ENCODE data around the gene PLEKHA6.
"Not testable (repeated sequence)": the region's sequence is repeated elsewhere in the genome, so short reads cannot be mapped to it uniquely, and the experiment has no call there.

PLEKHA6 gene

DNA sequence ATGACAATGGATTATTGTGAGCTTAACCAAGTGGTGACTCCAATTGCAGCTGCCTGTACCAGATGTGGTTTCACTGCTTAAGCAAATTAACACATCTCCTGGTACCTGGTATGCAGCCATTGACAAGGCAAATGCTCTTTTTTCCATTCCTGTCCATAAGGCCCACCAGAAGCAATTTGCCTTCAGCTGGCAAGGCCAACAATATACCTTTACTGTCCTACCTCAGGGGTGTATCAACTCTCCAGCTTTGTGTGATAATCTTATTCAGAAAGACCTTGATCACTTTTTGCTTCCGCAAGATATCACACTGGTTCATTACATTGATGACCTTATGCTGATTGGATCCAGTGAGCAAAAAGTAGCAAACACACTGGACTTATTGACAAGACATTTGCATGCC lies 122.2 kb downstream of the PLEKHA6 start:
- DNase-seq (ENCODE audit: low spot score): not testable (repeated sequence)

DNA sequence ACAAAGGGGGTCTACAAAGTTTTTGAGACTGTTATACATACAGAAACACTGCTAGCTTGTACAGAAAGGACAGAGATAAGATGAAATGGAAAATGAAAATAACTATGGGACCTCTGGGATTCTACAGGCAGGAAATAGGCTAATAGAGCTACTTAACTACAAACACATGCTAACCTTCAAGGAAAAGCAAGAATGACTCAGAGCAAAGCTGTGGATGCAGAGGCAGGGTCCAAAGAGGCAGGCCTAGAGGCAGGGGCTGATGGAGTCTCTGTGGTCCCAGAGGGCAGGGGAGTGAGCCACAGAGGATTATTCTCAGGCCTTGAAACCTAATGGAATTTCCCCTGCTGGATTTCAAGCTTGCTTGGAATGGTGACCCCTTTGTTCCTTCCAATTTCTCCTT lies 127.2 kb downstream of the PLEKHA6 start:
- DNase-seq (ENCODE audit: low spot score): no peak

DNA sequence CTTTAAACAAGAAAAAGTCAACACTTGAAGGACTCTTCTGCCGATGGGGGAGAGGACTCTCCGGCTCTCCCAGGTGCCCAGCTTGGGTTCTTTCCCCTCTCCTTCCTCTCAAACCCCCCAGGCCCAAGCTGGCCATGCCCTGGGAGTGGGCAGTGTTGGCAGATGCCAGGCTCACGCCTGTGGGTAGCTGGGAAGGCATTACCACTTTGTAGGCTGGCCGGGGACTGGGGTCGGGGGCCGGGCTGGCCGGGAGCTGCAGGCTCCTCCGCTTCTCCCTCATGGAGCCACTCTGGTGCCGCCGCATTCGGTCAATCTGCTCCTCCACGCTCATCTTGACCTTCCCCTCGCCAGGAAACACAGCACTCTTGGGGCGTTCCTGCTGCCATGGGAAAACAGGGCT lies 129.5 kb downstream of the PLEKHA6 start:
- DNase-seq (ENCODE audit: low spot score): no peak

DNA sequence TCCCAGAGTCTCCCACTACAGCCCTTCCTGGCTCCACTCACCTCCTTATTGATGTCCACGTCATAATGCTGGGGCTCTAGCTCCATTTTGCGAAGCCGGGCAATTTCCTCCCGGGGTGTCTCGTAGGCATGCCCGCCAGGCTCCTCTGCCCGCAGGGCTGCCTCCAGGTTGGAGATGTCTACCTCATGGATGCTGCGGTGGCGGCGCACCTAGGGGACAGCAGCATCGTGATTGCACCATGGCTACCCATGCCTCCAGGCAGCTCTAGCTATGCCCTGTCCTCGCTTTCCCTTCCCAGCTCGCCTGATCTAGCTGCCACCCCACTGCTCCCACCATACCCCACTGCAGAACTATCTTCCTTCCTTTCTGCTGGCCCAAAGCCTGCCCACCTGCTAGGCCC lies 130.8 kb downstream of the PLEKHA6 start:
- no peak for DNase-seq (ENCODE audit: low spot score)

DNA sequence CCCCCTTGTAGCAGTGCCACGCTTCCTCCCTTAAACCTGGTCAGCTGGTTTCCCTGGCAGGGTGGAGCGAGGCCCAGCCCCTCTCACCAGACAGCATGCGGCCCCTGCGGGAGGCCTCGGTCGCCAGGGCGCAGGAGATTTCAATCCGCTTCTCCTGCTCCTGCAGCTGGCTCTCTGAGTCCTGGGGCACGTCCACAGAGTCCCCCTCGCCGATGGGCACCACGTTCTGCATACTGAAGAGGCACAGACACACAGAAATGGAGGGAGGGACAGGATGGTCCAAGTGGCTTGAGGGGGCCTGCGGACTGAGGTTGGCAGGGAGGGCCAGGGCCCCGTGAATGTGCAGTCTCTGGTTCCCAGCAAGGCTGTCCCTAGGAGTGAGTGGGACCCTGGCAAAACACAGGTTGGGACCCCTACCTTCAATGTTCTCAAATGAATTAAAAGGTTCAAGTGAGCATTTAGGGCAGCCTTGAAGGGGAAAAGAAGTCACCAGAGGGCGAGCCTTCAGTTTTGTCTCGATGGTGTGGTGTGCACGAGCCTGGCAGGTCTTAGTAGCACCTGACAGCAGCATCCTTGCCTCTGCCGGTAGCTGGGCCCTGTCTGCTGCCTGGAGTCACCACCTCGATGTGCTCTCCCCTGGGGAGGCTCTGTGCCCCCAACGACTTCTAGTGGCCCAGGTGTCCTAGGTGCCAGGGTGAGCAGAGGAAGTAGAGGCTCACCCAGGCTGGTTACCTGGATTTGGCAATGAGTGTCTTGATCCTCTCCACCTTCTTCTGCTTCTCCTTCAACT lies 131.5 kb downstream of the PLEKHA6 start:
- no peak for DNase-seq (ENCODE audit: low spot score)

DNA sequence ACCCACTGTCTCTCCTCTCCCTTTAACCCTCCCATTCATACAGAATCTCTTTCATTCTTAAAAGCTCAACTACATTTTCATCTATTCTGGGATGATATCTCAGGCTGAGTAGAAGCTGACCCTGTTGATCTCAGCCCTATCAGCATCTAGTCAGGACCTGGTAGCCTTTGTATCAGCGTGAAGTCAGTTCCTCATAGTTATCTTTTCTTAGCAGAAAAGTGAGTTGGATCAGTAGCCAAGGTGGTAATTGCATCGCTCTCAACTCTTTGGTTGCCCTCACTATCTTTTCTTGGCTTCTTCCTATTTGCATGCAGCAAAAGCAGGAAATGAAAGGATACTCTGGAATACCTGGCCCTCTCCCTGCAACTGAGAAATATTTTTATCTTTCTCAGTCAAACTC lies 132.4 kb downstream of the PLEKHA6 start:
- DNase-seq (ENCODE audit: low spot score): no peak

DNA sequence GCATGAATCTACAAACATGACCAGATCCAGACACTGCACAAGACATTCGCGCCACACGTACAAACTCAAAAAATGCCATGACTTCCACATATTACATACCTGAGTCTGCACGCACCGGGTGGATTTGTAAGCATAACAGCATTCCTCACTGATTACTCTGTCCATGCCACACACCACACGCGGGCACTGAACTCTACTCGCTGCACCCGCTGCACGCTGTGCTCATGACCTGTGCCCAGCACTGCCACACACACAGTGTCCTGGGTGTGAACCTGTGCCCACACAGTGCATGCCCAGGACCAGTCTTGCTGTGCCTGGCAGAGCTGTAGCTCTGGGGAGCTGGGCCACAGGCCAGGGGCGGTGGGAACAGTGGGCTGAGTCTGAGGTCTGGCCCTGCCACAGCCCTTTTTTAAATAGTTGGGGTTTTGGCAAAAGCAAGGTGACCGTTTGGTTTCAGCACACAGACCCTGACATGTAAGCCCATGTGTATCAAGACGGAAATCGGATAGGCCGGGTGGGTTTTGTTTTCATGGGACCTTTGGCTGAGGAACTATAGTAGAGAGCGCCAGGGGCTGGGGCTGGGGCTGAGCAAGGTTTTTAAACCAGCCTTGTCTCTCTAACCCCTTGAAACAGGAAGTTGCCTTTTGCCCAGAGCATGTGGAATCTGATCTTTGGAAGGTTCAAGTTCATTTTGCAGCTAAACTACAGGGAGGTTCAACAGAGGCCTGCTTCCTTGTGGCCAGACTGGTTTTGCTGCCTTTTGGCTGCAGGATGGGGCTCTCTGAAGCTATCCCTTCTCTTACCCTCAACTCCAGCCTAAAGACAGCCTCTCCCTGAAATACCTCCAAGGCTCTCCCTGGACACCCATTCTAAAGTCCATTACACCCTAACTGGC lies 133.6 kb downstream of the PLEKHA6 start:
- DNase-seq (ENCODE audit: low spot score): no peak

DNA sequence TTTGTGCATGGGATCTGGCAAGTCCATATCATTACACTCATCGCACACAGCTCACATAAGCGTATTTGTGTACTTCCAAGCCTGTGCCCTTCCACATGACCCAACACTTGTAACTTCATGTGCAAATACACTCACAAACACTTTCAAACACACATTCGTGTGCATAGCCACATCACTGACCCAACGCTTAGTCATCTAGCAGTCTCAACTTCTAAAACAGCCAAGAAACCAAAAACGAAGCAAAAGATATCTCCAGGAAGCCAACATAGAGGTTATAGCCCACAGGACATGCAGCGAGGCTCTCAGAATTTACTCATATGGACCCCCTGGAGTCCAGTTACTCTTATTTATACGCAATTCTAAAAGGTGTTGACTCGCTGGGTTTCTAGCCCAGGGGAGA lies 135.1 kb downstream of the PLEKHA6 start:
- no peak for DNase-seq (ENCODE audit: low spot score)

DNA sequence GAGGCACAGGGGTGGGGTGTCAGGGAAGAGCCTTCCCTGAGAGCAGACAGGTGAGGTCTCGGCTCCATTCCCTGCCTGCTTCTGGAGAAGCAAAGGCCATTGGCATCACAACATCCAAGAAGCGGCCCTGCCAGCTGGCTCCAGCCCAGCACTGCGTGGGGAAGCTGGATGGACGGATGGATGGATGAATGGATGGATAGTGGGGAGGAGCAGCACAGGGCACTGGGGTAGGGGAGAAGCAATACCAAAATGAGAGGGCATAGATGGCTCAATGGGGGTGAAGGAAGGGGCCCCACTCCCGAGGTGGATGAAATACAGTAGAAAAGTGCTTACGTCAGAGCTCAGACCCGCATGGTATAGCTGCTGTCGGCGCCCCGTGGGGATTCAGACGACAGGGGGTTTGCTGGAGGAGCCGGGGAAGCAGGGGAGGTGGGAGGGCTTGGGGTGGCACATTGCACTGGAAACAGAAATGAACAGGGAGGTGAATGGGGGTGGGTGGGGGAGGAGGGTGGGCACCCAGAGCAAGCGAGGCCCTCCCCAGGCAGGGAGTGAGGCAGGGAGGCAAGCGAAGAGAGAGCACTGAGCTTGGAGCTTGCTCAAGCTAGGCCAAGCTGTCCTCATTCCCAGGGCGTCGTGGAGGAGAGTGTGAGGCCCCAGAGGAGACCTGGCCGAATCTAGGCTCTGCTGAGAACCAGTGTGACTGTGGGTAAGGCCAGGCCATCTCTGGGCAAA lies 136.4 kb downstream of the PLEKHA6 start:
- DNase-seq (ENCODE audit: low spot score): no peak

DNA sequence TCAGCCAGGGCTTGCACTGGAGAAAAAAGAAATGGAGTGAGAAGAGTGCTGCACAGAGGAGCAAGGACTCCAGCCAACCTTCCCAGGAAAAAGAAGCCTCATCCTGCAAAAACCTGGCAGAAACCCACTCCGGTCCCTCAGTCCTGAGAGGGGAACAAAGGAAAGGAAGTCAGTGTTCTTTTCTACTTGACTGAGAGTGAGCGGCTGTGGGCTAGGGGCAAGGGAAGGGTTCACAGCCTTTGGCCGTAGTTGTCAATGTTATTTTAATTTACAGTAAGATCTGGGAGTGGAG lies 137.0 kb downstream of the PLEKHA6 start:
- no peak for DNase-seq (ENCODE audit: low spot score)

DNA sequence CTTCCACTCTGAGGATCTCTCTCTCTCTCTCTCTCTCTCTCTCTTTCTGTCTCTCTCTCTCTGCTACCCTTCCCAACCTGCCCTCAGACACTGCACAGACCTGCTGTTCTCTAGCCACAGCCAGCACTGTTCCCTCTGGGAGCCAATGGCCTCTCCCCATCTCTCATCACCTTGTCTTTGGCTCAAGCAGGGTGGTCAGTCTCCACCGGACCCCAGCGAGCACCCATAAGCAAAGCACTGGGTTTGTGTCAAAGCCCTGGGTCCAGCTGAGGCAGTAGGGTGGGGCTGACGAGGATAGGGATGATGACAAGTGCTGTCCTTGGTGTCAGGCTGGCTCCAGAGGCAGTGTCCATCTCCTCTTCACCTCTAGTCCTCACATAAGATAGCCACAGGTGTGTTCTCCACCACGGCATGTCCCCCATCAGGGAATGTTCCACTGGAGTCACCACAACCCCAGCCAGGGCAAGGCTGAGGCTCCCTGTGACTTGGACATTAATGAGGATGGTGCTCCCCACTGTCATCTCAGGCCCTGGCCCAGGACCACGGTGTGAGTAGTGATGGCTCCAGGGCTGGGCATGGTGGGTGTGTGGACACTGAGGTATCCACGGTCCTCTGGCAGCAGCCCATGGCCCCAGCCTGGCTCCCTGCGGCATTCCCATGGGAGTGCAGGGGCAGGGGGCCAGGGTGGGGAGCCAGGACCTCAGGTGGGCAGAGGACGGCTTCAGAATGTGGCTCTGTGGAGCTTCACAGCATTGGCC lies 137.5 kb downstream of the PLEKHA6 start:
- no peak for DNase-seq (ENCODE audit: low spot score)

DNA sequence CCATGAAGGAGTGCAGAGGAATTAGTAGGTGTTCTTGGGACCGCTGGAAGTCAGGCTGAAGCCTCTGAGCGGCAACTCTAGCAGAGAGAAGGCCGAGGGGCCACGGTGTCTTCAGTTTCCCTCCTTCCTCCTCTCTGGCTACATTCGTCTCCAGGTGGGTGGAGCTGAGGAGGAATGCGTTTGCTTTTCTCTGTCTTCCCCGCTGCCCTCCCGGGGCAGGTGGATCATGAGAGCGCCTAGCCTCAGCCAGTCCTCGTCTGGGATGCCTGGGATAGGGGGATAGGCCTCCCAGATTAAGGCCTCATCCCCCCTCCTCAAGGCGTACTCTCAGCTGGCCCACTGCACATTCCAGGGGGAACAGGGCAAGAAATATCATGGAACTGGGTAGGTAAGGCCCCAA lies 138.5 kb downstream of the PLEKHA6 start:
- no peak for DNase-seq (ENCODE audit: low spot score)

DNA sequence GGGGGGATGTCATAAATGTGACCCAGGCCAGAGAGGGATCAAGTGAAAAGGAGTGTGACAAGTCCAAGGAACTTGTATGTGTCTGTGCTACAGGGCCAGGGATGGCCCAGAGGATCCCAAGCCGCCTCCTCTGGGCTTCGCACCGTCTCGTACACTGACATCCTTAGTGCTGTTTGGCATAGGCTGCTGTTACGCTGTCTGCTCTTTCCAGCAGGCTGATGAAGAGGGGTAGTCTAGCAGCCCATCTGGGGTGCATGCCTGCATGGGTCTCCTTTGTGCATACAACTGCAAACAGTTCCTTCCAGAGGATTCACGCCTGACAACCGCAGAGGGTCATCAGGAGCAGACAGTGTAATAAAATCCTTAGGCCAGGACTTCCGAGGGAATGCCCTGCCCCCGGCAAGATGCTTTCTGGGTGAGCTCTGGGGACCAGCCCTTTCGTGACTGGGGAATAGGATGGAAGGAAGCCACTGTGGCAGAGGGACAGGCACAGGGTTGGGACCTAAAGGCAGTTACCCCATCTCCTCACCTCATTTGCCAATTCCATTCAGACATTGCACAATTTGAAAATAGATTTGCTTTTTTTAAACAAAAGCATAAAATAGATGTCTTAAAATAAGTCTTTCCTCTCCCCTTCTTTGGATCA lies 139.6 kb downstream of the PLEKHA6 start:
- no peak for DNase-seq (ENCODE audit: low spot score)

DNA sequence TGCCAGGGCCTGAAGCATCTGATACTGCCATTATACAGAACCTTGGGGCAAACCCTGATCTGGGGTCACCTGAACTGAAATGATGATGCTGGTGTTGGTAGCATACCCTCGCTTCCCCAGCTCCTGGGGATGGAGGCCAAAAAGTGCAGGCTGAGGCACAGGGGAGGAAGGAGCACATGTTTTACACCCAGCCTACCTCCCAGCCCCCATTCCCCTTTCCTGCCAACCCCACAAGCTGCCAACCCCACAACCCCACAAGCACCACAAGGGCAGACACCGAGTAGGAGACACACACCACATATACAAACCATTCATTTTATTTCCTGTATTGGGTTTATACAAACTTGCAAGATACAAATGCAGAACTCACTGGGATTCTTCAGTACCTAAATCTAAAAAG lies 141.2 kb downstream of the PLEKHA6 start:
- no peak for DNase-seq (ENCODE audit: low spot score)

DNA sequence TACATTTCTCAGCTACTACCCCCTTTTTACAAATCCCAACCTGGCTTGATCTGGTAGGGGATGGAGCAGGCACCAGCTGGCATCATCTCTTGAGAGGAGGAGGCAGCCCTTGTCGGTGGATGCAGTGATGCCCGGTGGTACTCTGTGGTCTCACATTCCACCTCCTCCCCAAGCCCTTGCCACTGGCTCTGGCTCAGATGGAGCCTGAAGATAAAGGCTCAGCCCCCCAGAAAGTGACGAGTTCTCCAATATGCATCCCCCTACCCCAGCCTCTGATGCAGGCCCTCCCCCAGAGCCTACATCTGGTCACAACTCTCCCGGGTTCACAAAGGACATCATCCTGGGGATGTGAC lies 142.1 kb downstream of the PLEKHA6 start:
- no peak for DNase-seq (ENCODE audit: low spot score)

DNA sequence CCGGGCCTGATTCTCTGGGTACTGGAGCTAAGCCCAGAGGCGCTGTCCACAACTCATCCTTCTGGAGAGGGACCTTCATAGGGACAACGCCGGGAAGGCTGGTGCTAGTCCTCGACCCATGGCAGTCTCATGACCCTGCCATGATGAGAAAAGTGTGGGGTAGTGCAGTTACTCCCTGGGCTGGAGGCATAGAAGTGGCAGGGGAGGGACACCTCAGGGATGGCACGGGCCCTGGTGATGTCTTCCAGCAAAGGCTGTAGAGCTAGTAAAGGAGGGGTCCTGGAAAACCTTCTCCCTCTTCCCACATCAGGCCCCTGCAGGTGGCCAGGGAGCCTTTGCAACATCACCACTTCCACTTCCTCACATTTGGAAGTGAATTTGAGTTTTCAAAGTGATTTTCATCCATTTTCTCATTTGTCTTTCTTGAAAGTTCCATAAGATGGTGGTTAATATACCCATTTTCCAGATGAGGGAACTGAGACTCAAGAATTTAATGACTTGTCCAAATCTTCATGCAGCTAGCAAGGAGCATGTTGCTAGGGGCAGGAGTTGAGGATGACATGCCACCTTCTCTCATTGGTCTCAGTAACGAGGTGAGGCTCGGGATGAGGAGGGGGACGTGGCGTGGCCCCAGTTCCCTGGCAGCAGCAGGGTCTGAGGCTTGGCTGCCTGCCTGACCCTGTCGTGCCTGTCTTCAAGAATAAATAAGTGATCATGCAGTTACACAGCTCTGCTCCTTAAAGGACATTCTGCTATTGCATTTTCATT lies 142.7 kb downstream of the PLEKHA6 start:
- no peak for DNase-seq (ENCODE audit: low spot score)

DNA sequence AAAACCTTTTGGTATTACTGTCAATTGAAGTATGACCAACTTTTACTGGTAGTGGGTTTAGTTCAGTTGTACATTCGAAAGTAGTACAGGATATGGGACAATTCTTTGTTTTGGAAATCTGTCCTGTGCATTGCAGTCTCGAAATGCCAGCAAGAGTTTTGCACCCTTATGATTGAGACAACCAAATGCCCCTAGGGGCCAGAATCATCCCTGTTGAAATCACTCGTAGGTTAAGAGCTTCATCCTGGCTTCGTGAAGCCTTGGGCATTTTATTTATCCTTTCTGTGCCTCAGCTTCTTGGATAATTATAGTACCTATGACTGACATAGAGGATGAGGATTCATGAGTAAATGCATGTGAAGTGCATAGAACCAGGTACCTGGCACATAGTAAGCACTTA lies 143.5 kb downstream of the PLEKHA6 start:
- DNase-seq (ENCODE audit: low spot score): no peak

DNA sequence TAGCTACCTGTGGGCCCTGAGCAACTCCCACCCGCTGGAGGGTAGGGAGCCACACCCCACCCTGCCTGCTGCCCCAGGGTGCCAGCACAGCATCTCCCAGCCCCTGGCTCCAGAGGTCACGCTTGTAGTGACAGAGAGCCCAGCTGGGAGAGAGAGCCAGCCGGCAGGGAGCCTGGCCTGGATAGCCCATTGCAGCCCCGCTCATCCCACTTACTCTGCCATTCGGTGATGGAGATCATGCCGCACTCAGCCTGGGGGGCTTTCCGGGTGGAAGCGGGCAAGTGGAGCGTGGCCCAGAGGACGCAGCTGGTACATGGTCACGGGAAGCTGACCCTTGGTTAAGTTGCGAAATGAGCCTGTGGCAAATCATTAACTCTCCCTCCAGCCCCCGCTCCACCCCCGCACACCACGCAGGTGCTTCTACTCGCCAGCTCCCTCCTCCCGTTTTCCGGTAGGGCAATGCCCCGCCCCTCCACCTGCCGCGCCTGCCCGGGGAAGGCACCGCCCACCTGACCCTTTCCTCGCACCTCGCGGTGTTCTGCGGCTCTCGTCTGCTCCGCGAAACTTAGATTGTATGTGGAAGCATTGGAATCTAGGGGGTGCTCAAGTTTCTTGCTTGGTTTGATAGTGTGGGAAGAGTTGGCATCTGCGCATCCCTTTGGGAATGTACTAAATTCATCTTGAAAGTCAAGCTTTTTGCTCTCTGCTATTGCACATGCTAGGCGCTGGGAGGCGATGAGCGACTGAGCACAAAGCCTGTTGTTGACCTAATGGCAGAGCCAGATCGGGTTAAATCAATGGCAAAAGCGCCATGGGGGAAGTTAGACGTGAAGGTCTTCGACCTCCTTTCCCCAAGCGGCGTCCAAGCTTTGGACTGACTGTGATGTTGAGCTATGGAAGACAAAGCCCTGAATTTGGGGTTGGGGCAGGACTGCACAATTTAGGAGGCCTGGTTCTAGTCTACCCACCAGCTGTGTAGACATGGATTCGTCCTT lies 145.8 kb downstream of the PLEKHA6 start, which contains the start of gene GOLT1A:
Gene GOLT1A, minus strand, starts transcription at position 321 of the 995 bp plus-strand sequence. Its CDS starts 82 bp downstream, at position 239.
- DNase-seq (ENCODE audit: low spot score): peak; percentile 81

DNA sequence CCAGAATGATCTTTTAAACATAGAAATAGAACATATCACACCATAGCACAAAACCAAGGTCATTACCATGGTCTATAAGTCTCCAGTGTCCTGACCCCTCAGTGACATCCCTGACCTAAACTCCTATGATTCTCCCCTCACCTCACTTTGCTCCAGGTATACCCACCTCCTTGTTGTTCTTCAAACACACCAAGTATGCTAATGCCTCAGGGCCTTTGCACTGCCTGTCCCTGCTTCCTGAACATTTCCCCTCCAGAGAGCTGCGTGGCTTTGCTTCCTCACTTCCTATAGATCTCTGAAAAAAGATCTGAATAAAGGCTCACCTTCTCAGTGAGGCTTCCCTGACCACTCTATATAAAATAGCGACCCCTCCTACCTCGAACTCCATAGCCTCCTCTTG lies 147.0 kb downstream of the PLEKHA6 start:
- no peak for DNase-seq (ENCODE audit: low spot score)

DNA sequence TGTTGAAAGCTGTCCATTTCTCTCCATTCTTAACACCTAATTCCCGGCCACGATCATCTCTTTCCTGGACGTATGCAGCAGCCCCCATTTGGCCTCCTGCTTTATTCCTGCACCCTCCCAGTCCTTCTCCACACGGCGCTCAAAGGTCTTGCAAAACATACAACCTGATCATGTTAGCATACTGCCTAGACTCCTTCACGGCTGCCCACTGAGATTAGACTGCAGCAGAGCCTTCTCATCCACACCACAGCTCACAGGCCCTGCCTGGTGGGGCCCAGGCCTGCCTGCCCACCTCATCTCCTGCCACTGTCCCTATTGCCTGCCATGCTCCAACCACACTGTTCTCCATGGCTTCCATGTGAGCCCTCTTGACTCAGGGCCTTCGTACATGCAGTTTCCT lies 148.7 kb downstream of the PLEKHA6 start:
- DNase-seq (ENCODE audit: low spot score): no peak

Data from ecto neural progenitor cell (in vitro differentiated cells).